HG03457 (cell line): ENCODE data around the gene TUBAL3.
"Not testable (repeated sequence)": the region's sequence is repeated elsewhere in the genome, so short reads cannot be mapped to it uniquely, and the experiment has no call there.

Experiments
- ATAC-seq: cut with Tn5 transposase; IDR thresholded peaks from one replicate; pipeline ENCODE4 v1.9.1; 2021; ENCODE audit warnings: moderate number of reproducible peaks; ENCODE audit not compliant: unreplicated experiment

The TUBAL3 gene

DNA sequence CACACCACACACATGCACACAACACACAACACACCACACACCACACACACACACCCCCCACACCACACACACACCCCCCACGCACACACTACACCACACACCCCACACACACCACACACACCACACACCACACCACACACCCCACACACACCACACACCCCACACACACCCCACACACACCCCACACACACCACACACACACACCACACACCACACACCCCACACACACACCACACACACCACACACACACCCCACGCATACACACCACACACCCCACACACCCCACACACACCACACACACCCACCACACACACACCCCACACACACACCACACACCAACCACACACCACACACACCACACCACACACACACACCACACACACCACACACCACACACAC, 23.4 kb downstream of the TUBAL3 start:
- ATAC-seq, result no peak

DNA sequence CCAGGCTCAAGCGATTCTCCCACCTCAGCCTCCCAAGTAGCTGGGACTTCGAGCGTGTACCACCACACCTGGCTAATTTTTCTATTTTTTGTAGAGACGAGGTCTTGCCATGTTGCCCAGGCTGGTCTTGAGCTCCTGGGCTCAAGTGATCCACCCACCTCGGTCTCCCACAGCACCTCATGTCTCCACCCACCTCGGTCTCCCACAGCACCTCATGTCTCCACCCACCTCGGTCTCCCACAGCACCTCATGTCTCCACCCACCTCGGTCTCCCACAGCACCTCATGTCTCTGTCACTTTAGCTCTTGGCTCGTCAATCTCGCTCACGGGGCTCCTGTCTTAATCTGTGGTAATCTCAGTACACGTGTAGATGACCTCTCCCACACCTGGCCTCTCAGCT, 24.2 kb downstream of the TUBAL3 start:
- not testable (repeated sequence) for ATAC-seq

DNA sequence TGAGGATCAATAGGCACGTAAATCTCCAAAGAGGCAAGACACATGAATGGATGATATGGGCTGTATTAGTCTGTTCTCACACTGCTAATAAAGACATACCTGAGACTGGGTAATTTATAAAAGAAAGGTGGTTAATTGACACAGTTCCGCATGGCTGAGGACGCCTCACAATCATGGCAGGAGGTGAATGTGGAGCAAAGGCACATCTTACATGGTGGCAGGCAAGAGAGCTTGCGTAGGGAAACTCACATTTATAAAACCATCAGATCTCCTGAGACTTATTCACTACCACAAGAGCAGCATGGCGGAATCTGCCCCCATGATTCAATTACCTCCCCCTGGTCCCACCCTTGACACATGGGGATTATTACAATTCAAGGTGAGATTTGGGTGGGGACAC, 25.4 kb downstream of the TUBAL3 start:
- ATAC-seq, result not testable (repeated sequence)

DNA sequence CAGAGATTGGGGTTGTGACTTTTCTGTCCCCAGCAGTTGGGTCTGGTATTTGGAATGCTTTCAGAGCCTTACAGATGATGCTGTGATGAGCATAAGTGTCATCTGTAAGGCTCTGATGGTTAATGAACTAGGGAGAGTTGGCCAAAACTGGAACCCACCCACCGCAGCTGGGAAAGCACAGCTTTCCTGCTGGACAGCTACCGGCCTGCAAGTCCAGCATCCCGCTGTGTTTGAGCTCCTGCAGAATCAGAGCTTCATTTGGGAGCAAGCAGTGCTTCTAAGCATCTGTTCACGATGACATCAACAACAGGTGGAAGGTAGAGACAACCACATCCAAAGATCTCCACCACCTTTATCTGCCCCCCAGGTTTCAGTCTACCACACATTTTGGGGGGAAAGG, 28.2 kb downstream of the TUBAL3 start:
- no peak for ATAC-seq

DNA sequence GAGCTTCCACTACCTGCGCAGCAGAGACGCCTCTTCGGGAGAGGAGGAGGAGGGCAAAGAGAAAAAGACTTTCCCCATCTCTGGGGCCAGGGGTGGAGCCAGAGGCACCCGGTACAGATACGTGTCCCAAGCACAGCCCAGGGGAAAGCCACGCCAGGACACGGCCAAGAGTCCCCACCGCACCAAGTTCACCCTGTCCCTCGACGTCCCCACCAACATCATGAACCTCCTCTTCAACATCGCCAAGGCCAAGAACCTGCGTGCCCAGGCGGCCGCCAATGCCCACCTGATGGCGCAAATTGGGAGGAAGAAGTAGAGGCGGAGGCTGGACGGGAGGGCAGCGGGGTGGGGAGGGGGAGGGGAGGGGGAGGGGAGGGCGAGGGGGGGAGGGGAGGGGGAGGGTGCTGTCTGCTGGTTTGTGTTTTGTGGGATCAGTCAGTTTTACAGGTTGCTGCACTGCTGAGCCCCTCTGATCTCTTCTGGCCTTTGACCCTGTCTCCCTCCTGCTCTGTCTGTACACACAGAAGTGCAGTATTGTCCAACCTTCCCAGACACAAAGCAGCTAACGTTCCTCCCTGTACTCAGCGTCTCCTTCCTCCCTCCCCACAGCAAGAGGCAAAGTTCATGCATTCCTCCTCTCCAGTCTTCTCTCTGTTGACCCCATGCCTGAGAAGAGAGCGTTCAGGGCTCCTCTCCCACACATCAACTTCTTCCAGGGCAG, 30.6 kb downstream of the TUBAL3 start:
- no peak for ATAC-seq

DNA sequence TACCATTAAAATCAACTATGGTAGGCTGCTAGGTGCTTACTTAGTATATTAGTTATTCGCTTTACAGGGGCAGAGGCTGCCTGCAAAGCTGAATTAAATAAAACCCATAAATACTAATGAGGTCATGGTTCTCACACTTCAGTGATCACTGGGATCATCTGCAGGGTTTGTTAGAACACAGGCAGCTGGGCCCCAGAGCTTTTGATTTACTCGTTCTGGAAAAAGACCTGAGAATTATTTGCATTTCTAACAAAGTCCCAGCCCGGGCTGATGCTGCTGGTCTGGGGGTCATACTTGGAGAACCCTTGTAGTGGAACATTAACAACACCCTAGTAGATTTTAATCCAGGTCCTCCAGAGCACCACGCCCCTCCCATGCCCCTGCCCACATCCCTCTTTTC, 31.3 kb downstream of the TUBAL3 start:
- no peak for ATAC-seq

DNA sequence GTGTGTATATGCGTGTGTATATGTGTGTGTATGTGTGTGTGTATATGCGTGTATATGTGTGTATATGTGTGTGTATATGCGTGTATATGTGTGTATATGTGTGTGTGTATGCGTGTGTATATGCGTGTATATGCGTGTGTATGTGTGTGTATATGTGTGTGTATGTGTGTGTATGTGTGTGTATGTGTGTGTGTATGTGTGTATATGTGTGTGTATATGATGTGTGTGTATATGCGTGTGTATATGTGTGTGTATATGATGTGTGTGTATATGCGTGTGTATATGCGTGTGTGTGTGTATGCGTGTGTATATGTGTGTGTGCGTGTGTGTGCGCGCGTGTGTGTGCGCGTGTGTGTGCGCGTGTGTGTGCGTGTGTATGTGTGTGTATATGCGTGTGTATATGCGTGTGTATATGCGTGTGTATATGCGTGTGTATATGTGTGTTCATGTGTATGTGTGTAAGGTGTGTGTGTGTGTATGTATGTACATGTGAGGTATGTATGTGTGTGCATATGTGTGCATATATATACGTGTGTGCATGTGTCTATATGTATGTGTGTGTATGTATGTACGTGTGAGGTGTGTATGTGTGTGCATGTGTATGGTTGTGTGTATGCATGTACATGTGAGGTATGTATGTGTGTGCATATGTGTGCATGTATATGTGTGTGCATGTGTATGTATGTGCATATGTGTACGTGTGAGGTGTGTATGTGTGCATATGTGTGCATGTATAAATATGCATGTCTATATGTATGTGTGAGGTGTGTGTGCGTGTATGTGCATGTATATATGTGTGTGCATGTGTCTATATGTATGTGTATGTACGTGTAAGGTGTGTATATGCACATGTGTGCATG, 33.9 kb downstream of the TUBAL3 start:
- ATAC-seq, result no peak

DNA sequence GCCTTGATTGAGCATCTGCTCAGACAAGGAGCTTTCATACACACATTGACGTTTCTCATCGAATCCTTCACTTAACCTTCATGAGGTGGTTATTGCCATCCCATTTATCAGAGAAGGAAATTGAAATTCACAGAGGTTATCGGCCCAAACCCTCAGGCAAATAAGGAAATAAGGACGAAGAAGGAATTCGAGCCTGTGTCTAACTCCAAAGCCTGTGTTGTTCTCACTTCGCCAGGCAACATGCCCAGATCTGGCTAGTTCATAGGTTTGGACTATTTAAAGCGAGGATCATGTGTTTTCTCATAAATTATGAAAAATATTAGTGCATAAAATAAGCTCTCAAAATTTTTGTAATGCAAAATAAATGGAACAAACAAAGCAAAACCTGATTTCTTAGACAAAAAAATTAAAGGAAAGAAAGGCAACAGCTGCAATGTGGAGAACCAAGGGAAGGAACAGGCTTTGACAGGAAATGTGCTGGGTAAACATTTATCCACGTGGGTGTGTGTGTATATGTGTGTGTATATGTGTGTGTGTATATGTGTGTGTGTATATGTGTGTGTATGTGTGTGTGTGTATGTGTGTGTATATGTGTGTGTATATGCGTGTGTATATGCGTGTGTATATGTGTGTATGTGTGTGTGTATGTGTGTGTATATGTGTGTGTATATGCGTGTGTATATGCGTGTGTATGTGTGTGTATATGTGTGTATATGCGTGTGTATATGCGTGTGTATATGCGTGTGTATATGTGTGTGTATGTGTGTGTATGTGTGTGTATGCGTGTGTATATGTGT, 35.1 kb downstream of the TUBAL3 start:
- ATAC-seq, result no peak

DNA sequence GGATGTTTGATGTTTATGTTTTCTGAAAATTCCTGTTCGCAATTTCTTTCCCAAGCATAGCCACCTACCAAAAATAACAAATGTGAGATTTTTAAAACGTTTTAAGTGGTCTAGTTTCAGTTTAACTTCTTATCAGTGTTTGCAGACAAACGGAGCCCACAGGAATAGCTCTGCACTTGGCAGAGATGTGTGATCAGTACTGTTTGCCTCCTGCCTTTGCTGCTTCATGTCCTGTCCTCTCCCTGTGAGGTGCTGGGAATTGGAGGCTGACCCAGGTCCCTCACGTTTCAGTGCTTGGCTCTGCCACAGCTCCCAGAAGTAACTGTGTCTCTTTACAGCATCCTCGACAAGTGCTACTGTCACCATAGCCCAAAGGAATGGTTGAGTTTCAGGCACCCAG, 38.7 kb downstream of the TUBAL3 start:
- no peak for ATAC-seq

DNA sequence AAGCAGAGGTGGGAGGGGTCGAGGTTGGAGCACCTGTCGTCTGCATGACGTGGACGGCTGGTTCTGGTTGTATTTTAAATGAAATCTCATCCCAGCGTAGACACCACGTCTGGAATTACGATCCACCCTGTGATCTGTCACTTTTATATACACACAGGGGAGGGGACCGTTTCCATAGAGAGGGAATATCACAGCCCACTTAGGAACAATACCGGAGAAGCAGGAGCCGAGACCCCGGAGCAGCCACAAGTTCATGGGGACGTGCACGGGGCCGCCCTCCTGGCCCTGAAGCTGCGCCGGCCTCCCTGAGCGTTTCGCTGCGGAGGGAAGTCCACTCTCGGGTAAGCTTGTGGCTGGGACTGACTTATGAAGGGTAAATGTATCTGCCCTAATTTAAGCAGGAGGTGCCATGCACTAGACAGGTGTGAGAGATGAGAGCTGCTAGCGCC, 39.7 kb downstream of the TUBAL3 start, which contains the start of gene UCN3:
Gene UCN3 (plus strand): TSS at position 77 of the 449 bp plus-strand sequence. CDS start 8,755 bp downstream, outside the sequence.
- ATAC-seq, result no peak

DNA sequence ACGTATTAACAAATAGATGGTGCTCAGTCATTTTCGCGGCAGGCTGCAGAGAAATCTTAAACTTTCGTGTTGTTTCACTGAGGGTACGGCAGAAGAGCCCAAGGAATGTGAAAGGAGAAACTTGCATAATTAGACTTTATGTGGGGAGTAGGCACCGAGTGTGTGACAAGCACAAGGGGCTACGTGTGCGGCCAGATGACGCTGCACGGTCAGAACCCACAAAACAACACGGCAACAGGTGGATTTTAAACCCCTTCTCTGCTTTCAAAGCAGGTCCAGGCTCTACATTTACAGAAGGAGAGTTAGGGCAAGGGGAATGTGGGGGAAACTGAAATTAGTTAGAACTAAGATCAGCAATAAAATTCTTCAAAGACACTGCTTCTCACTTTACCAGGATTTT, 40.3 kb downstream of the TUBAL3 start:
- ATAC-seq, result no peak

DNA sequence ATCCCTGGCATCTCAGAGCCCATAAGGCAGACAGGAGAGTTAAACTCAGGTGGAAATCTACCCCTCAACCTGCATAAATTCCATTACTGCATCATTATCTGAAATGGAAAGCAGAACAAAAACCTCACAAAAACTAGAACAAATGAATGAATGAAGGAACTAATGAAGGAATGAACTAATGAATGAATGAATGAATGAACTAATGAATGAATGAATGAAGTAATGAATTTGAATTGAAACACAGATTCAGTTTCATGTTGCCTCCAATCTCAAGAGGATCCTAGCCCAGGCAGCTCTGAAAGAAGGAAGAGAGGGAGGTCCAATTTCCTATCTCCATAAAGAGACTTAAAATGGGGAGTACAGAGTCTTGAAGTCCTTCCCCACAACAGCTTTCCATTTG, 41.8 kb downstream of the TUBAL3 start:
- ATAC-seq, result no peak

DNA sequence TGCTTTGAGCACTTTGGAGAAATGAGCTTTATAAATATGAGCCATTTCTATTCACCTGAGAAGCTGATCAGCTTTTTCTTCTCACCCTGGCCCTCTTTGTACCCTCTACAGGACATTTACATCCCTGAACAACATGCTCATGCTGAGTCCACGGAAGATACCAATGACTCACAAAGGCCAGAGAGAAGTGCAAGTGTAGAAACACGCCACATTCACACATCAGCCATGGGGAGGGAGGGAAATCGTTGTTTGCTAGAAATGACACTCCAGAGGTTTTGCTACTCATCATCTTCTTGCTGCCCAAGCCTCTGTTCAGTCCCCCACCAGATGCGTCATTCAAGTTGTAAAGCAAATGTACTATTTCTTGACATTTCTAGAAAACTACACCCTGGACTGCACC, 42.7 kb downstream of the TUBAL3 start:
- no peak for ATAC-seq

DNA sequence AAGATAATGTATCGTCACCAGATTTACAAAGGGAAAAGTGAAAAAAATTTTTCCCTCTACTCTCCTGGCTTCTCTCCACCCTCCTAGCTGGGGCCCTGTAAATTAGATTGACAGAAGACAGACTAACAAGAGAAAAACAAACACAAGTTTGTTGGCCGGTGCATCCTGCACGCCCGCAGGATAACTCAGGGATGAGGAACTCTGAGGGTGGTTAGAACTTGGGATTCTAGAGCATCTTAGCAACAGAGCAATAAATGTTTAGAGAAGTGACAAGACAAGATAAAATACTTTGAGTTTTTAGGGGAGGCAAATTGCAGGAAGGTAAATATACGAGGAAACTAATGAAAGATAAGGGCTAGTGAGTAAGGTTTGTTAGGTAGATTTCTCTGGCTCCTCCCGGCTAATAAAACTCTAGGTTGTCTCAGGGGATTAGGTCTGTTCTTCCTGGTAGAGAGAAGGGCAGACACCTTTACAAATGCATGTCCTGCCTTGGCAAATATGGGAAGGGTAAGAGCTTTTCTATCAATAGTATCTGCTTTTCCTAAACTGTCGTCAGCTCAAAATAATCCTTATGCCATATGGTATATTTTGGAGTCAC, 44.2 kb downstream of the TUBAL3 start:
- ATAC-seq, result no peak

DNA sequence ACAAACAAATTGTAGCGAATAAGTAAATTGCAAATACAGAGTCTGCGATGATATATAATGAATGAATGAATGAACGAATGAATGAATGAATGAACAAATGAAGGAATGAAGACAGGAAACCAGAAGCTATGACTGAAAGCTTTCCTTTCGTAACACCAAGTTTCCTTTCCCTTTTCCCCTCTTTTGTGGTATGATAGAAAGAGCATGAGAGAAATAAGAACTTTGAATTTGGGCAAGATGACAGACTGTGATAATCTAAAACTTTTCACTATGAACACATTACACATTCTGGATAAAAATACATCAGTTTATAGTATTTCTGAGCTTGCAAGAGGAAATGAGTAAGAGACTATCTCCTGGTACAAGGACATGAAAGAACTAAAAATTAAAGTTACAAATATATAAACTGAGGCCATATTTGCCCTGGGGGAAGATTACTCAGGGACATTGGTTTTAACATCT, 48.3 kb downstream of the TUBAL3 start:
- ATAC-seq, result no peak

DNA sequence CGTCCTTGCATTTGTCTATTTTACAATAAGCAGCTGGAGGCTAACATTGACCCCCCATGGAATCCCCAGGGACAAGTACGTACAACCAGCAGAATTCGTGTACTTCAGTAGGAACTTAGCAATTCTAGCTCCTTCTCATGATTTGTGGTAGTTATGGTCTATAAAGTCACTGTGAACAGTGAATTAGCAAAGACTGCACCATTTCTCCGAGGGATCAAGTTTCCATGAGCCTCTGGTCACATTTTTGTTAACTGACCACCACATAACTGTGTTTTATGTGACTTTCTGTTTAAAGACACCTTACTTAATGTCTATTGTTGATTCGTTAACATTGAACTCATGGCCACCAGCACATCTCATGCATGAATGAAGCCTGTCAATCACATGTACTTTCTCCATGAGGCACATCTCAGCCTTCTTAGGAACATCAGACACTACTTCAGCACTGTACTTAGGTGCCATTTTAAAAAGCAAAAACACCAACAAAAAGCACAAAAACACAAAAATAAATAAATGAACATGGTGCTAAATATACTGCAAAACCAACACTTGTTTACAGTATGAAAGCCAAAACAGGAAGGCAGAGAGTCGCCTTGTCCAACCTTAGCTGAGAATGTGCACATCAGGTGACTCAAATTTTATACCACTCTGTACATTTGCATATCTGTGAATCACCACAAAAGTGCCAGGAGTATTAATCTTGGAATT, 48.9 kb downstream of the TUBAL3 start:
- ATAC-seq, result no peak

DNA sequence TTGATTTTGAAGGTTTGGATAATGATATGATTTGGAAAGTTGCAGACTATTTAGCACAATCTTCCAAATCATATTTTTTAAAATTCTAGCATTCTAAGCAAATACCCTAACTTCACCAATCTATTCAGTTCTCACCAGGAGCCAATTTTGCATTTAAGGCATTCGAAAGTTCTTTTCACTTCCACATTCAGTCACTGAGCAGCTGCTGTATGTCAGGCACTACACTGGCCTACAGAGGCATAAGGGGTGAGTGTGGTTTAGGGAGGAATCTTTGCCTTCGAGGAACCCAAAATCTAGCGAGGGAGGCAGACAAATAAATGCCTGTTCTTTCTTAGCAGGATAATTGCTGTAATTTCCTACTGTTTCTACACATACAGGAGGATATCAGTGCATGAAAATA, 50.6 kb downstream of the TUBAL3 start:
- no peak for ATAC-seq

DNA sequence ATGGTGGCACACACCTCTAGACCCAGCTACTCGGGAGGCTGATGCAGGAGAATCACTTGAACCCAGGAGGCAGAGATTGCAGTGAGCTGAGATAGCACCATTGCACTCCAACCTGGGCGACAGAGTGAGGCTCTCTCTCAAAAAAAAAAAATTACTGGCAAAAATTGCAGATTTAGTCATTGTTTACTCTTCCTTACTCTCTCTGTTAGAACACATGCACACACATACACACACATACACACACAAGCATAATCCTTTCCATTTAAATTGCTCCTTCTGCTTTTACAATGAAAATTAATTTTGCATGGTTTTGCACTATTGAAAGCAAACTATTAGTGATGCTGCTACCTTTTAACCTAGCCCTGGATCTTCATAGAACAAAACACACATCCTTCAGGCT, 55.3 kb downstream of the TUBAL3 start:
- no peak for ATAC-seq

DNA sequence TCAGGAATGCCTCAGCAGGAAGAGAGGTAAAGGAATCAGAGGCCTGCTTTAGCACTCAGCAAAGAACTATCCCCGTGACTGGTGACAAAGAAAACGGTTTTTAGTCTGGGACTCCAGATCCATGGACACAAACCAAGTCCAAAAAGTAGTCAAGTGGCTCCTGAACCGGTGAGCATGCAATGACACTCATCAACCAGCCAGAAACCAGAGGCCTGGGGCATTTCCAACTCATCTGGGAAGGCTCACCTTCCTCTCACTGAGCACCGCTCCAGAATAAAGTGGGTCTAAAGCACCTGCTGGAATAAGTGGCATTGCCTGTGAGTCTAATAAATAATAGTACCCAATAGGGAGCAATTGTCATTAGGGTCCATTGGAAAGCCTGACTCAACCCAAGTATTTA, 57.7 kb downstream of the TUBAL3 start:
- no peak for ATAC-seq

DNA sequence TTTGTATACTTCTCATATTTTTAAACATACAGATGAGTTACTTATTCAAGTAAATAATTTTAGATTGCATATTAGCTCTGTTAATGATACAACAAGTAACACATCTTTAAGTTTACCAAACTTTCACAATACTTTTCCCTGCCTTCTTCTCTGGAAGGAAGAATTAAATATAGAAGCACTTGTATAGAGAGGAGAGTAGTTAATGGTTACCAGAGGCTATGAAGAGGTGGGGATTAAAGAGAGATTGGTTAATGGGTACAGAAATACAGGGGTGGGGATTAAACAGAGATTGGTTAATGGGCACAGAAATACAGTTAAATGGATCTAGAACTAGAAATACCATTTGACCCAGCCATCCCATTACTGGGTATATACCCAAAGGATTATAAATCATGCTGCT, 59.9 kb downstream of the TUBAL3 start:
- ATAC-seq, result no peak
